ENCODE data around the gene PLCB1.
A peak's percentile ranks its signal among the peaks of the same experiment; 100 is the strongest.

Gene PLCB1

GRCh38 chr20:8364734-8365078 lies 232.6 kb downstream of the PLCB1 start:
- Histone ChIP-seq H3K9me3 (no peaks in the 10 kb centered on the region), H3K27me3 (no peaks in the 10 kb centered on the region), H3K27ac (no peak overlapping the region), H3K4me1 (peaks cover 41% of the 10 kb centered on the region), H3K9ac (no peak overlapping the region), H3K36me3 (no peaks in the 10 kb centered on the region), H4K20me1 (peaks cover 21% of the 10 kb centered on the region; the same call in 1 of the 2 replicates), H3K4me2 (no peak overlapping the region), H3K4me3 (no peak overlapping the region)
- TF ChIP-seq Cebpa-rat (IDR thresholded peaks at IDR 0.05), result no peak

- Histone ChIP-seq H3K4me2 (no peak overlapping the region), H3K4me1 (peaks cover 32% of the 10 kb centered on the region), H3K27ac (no peak overlapping the region), H3K9ac (no peak overlapping the region), H3K27me3 (no peaks in the 10 kb centered on the region), H3K36me3 (no peaks in the 10 kb centered on the region), H3K9me3 (no peaks in the 10 kb centered on the region), H3K4me3 (no peak overlapping the region), H4K20me1 (peaks cover 27% of the 10 kb centered on the region; the same call in 1 of the 2 replicates)
- TF ChIP-seq Cebpa-rat (IDR thresholded peaks at IDR 0.05), result no peak
These were observed 233.6 kb downstream of the PLCB1 start for GRCh38 chr20:8365634-8366033.

- H4K20me1 ChIP-seq, result peaks cover 27% of the 10 kb centered on the region; the same call in 1 of the 2 replicates
- H3K36me3 ChIP-seq, result no peaks in the 10 kb centered on the region
- peaks cover 24% of the 10 kb centered on the region for H3K4me1 ChIP-seq
- H3K9me3 ChIP-seq, result no peaks in the 10 kb centered on the region
- H3K27ac ChIP-seq, result no peak overlapping the region
- no peak for TF ChIP-seq Cebpa-rat (IDR thresholded peaks at IDR 0.05)
- no peak overlapping the region for H3K4me2 ChIP-seq
- H3K9ac ChIP-seq, result no peak overlapping the region
- H3K27me3 ChIP-seq, result no peaks in the 10 kb centered on the region
- H3K4me3 ChIP-seq, result no peak overlapping the region
These were observed 234.3 kb downstream of the PLCB1 start for GRCh38 chr20:8366303-8366923.

GRCh38 chr20:8367689-8368088 lies 235.6 kb downstream of the PLCB1 start:
- Histone ChIP-seq H3K4me1 (peaks cover 29% of the 10 kb centered on the region), H4K20me1 (peaks cover 27% of the 10 kb centered on the region; the same call in 1 of the 2 replicates), H3K4me2 (peak overlapping the region; percentile 13)

GRCh38 chr20:8368670-8369069 lies 236.6 kb downstream of the PLCB1 start:
- H3K36me3 ChIP-seq, result no peaks in the 10 kb centered on the region
- no peak overlapping the region for H3K27ac ChIP-seq
- no peaks in the 10 kb centered on the region for H3K9me3 ChIP-seq
- TF ChIP-seq Cebpa-rat (IDR thresholded peaks at IDR 0.05), result no peak
- peaks cover 27% of the 10 kb centered on the region; the same call in 1 of the 2 replicates for H4K20me1 ChIP-seq
- no peaks in the 10 kb centered on the region for H3K27me3 ChIP-seq
- H3K9ac ChIP-seq, result no peak overlapping the region
- peaks cover 36% of the 10 kb centered on the region for H3K4me1 ChIP-seq
- no peak overlapping the region for H3K4me3 ChIP-seq
- H3K4me2 ChIP-seq, result peak overlapping the region; percentile 21; the same call in 1 of the 2 replicates

More at GRCh38 chr20:8367689-8368088, 235.6 kb downstream of the PLCB1 start:
- no peak for TF ChIP-seq Cebpa-rat (IDR thresholded peaks at IDR 0.05)
- no peak overlapping the region for H3K4me3 ChIP-seq
- no peaks in the 10 kb centered on the region for H3K36me3 ChIP-seq
- H3K9ac ChIP-seq, result no peak overlapping the region
- no peaks in the 10 kb centered on the region for H3K9me3 ChIP-seq
- H3K27me3 ChIP-seq, result no peaks in the 10 kb centered on the region
- H3K27ac ChIP-seq, result no peak overlapping the region

GRCh38 chr20:8369311-8369710 lies 237.2 kb downstream of the PLCB1 start:
- Histone ChIP-seq H3K4me1 (peaks cover 36% of the 10 kb centered on the region), H4K20me1 (peaks cover 27% of the 10 kb centered on the region; the same call in 1 of the 2 replicates), H3K9me3 (no peaks in the 10 kb centered on the region), H3K27ac (no peak overlapping the region), H3K4me3 (no peak overlapping the region), H3K9ac (no peak overlapping the region), H3K27me3 (no peaks in the 10 kb centered on the region), H3K4me2 (0 out of 2 replicates have a peak overlapping the region, but pooled peaks have one; percentile 21), H3K36me3 (no peaks in the 10 kb centered on the region)
- no peak for TF ChIP-seq Cebpa-rat (IDR thresholded peaks at IDR 0.05)

- H3K27ac ChIP-seq, result no peak overlapping the region
- no peak overlapping the region for H3K9ac ChIP-seq
- no peak for TF ChIP-seq Cebpa-rat (IDR thresholded peaks at IDR 0.05)
- peaks cover 36% of the 10 kb centered on the region for H3K4me1 ChIP-seq
- H3K9me3 ChIP-seq, result no peaks in the 10 kb centered on the region
- H3K4me2 ChIP-seq, result no peak overlapping the region
- no peaks in the 10 kb centered on the region for H3K36me3 ChIP-seq
- no peak overlapping the region for H3K4me3 ChIP-seq
- peaks cover 27% of the 10 kb centered on the region; the same call in 1 of the 2 replicates for H4K20me1 ChIP-seq
- no peaks in the 10 kb centered on the region for H3K27me3 ChIP-seq
These were observed 238.7 kb downstream of the PLCB1 start for GRCh38 chr20:8370774-8371173.

- no peaks in the 10 kb centered on the region for H3K9me3 ChIP-seq
- no peak overlapping the region for H3K4me3 ChIP-seq
- H3K9ac ChIP-seq, result no peak overlapping the region
- H3K4me2 ChIP-seq, result peak overlapping the region; percentile 24
- no peak for TF ChIP-seq Cebpa-rat (IDR thresholded peaks at IDR 0.05)
- peaks cover 30% of the 10 kb centered on the region for H3K4me1 ChIP-seq
- H3K27ac ChIP-seq, result no peak overlapping the region
- no peaks in the 10 kb centered on the region for H3K36me3 ChIP-seq
- H4K20me1 ChIP-seq, result peaks cover 20% of the 10 kb centered on the region; the same call in 1 of the 2 replicates
- no peaks in the 10 kb centered on the region for H3K27me3 ChIP-seq
These were observed 240.8 kb downstream of the PLCB1 start for GRCh38 chr20:8372824-8373380.

GRCh38 chr20:8373579-8373978 lies 241.5 kb downstream of the PLCB1 start:
- Histone ChIP-seq H3K4me1 (peaks cover 23% of the 10 kb centered on the region), H4K20me1 (peaks cover 16% of the 10 kb centered on the region; the same call in 1 of the 2 replicates), H3K9ac (no peak overlapping the region), H3K36me3 (no peaks in the 10 kb centered on the region), H3K9me3 (no peaks in the 10 kb centered on the region), H3K27ac (no peak overlapping the region), H3K4me3 (no peak overlapping the region), H3K4me2 (no peak overlapping the region), H3K27me3 (no peaks in the 10 kb centered on the region)
- no peak for TF ChIP-seq Cebpa-rat (IDR thresholded peaks at IDR 0.05)

- H3K4me1 ChIP-seq, result peaks cover 13% of the 10 kb centered on the region
- H4K20me1 ChIP-seq, result no peaks in the 10 kb centered on the region
- H3K9me3 ChIP-seq, result peaks cover 11% of the 10 kb centered on the region
- TF ChIP-seq Cebpa-rat (IDR thresholded peaks at IDR 0.05), result no peak
- no peaks in the 10 kb centered on the region for H3K27me3 ChIP-seq
- no peak overlapping the region for H3K27ac ChIP-seq
- H3K4me2 ChIP-seq, result no peak overlapping the region
- H3K9ac ChIP-seq, result no peak overlapping the region
- no peaks in the 10 kb centered on the region for H3K36me3 ChIP-seq
- H3K4me3 ChIP-seq, result no peak overlapping the region
These were observed 243.8 kb downstream of the PLCB1 start for GRCh38 chr20:8375898-8376297.
